ENCODE measurements around the gene SPDL1. TPM values are rescaled to one million over a fixed set of nuclear protein-coding genes. Genes with fewer than 3 reads are reported as not detected.

Gene SPDL1
- total RNA-seq, 1 experiment from 2014 or later = 29.9 TPM

DNA sequence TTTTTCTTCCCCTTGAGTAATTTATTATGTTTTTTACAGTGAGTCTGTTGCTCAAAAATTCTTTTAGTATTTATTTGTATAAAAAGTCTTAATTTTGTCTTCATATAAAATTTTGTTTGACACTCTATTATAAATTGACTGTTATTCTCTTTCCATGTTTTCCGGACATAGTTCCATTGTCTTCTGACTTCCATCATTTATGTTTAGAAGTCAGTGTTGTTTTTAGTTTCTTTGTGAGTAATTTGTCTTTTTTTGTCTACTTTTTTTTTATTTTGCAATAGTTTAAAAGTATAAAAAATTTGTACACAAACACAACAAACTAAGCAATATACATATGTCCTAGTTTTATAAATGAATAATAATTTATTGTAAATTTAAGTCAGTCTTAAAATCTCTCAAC is 25.7 kb upstream of the SPDL1 start:
- no peaks in the 10 kb centered on the region for H4K20me1 ChIP-seq (ENCODE audit: low read length)
- H3K27ac ChIP-seq (ENCODE audit: low read length) = no peak overlapping the region
- H3K4me3 ChIP-seq (ENCODE audit: low read length) = no peak overlapping the region
- H3K9me3 ChIP-seq (ENCODE audit: low read length) = peaks cover 4% of the 10 kb centered on the region; the same call in 1 of the 2 replicates
- H3K79me2 ChIP-seq (ENCODE audit: low read length) = no peaks in the 10 kb centered on the region
- H3K9me2 ChIP-seq (replicated peaks; ENCODE audit: low read length) = no peaks in the 10 kb centered on the region
- TF ChIP-seq EZH2phosphoT487 (IDR thresholded peaks at IDR 0.05; ENCODE audit: borderline replicate concordance, low read length) = no peak
- TF ChIP-seq, protein P1, sequence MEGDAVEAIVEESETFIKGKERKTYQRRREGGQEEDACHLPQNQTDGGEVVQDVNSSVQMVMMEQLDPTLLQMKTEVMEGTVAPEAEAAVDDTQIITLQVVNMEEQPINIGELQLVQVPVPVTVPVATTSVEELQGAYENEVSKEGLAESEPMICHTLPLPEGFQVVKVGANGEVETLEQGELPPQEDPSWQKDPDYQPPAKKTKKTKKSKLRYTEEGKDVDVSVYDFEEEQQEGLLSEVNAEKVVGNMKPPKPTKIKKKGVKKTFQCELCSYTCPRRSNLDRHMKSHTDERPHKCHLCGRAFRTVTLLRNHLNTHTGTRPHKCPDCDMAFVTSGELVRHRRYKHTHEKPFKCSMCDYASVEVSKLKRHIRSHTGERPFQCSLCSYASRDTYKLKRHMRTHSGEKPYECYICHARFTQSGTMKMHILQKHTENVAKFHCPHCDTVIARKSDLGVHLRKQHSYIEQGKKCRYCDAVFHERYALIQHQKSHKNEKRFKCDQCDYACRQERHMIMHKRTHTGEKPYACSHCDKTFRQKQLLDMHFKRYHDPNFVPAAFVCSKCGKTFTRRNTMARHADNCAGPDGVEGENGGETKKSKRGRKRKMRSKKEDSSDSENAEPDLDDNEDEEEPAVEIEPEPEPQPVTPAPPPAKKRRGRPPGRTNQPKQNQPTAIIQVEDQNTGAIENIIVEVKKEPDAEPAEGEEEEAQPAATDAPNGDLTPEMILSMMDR (conservative IDR thresholded peaks at IDR 0.05; ENCODE audit: low read depth, low read length) = no peak
- TF ChIP-seq EZH2 (IDR thresholded peaks at IDR 0.05; ENCODE audit: low read length, unreplicated experiment) = no peak
- H3K4me2 ChIP-seq (ENCODE audit: low read length) = no peak overlapping the region
- H3K36me3 ChIP-seq (ENCODE audit: low read depth, low read length) = no peaks in the 10 kb centered on the region
- DNase-seq (no peak), ATAC-seq (no peak)
- ChIA-PET POLR2A (ENCODE audit: unreplicated experiment) (no interaction called here), CTCF (no interaction called here)
- intact Hi-C loops (cut with micrococcal nuclease) = no loop called here
- no peaks in the 10 kb centered on the region for H3F3A ChIP-seq (ENCODE audit: low read length, unreplicated experiment)
- H3K4me1 ChIP-seq (ENCODE audit: insufficient read depth, low read length) = no peaks in the 10 kb centered on the region
- BruUV-seq (replicated peaks) = no TSS peak
- peaks cover 24% of the 10 kb centered on the region; the same call in 1 of the 2 replicates for H3K27me3 ChIP-seq (ENCODE audit: low read length)
- no peak overlapping the region for H3K9ac ChIP-seq (ENCODE audit: low read length)
- no peak overlapping the region for H2AFZ ChIP-seq (ENCODE audit: low read length)

GRCh38 chr5:169561893-169562292 is 21.7 kb upstream of the SPDL1 start:
- ATAC-seq = no peak
- Histone ChIP-seq H3K4me3 (ENCODE audit: low read length) (no peak overlapping the region), H3F3A (ENCODE audit: low read length, unreplicated experiment) (no peaks in the 10 kb centered on the region), H3K36me3 (ENCODE audit: low read depth, low read length) (no peaks in the 10 kb centered on the region), H3K27me3 (ENCODE audit: low read length) (peaks cover 36% of the 10 kb centered on the region; the same call in 1 of the 2 replicates), H4K20me1 (ENCODE audit: low read length) (no peaks in the 10 kb centered on the region), H3K4me1 (ENCODE audit: insufficient read depth, low read length) (no peaks in the 10 kb centered on the region), H3K79me2 (ENCODE audit: low read length) (no peaks in the 10 kb centered on the region), H3K9me2 (replicated peaks; ENCODE audit: low read length) (no peaks in the 10 kb centered on the region), H3K9me3 (ENCODE audit: low read length) (peaks cover 4% of the 10 kb centered on the region; the same call in 1 of the 2 replicates), H3K27ac (ENCODE audit: low read length) (no peak overlapping the region), H3K9ac (ENCODE audit: low read length) (no peak overlapping the region), H2AFZ (ENCODE audit: low read length) (no peak overlapping the region), H3K4me2 (ENCODE audit: low read length) (no peak overlapping the region)
- TF ChIP-seq, protein P1 (conservative IDR thresholded peaks at IDR 0.05; ENCODE audit: low read depth, low read length) = no peak
- TF ChIP-seq EZH2 (IDR thresholded peaks at IDR 0.05; ENCODE audit: low read length, unreplicated experiment) (no peak), EZH2phosphoT487 (IDR thresholded peaks at IDR 0.05; ENCODE audit: borderline replicate concordance, low read length) (no peak)
- DNase-seq = no peak
- intact Hi-C loops (cut with micrococcal nuclease) = no loop called here
- CTCF ChIA-PET = no interaction called here
- no TSS peak for BruUV-seq (replicated peaks)
- POLR2A ChIA-PET (ENCODE audit: unreplicated experiment) = no interaction called here

GRCh38 chr5:169563369-169563768 is 20.2 kb upstream of the SPDL1 start:
- intact Hi-C loops (cut with micrococcal nuclease) = no loop called here
- ChIA-PET POLR2A (ENCODE audit: unreplicated experiment) (no interaction called here), CTCF (interaction anchor here (0.6 kb wide), 1 partner anchor 507 kb away, joined by 3 read pairs; no protein-coding TSS in a partner anchor)
- Histone ChIP-seq H4K20me1 (ENCODE audit: low read length) (no peaks in the 10 kb centered on the region), H3K4me1 (ENCODE audit: insufficient read depth, low read length) (no peaks in the 10 kb centered on the region), H3F3A (ENCODE audit: low read length, unreplicated experiment) (no peaks in the 10 kb centered on the region), H3K79me2 (ENCODE audit: low read length) (no peaks in the 10 kb centered on the region), H3K9me2 (replicated peaks; ENCODE audit: low read length) (no peaks in the 10 kb centered on the region), H3K9ac (ENCODE audit: low read length) (no peak overlapping the region), H3K27ac (ENCODE audit: low read length) (no peak overlapping the region), H3K27me3 (ENCODE audit: low read length) (peaks cover 36% of the 10 kb centered on the region; the same call in 1 of the 2 replicates), H3K4me2 (ENCODE audit: low read length) (no peak overlapping the region), H2AFZ (ENCODE audit: low read length) (no peak overlapping the region), H3K4me3 (ENCODE audit: low read length) (no peak overlapping the region), H3K9me3 (ENCODE audit: low read length) (peaks cover 4% of the 10 kb centered on the region; the same call in 1 of the 2 replicates), H3K36me3 (ENCODE audit: low read depth, low read length) (no peaks in the 10 kb centered on the region)
- TF ChIP-seq, protein P1 (conservative IDR thresholded peaks at IDR 0.05; ENCODE audit: low read depth, low read length) = no peak
- TF ChIP-seq EZH2phosphoT487 (IDR thresholded peaks at IDR 0.05; ENCODE audit: borderline replicate concordance, low read length) (no peak), EZH2 (IDR thresholded peaks at IDR 0.05; ENCODE audit: low read length, unreplicated experiment) (no peak)
- no TSS peak for BruUV-seq (replicated peaks)
- ATAC-seq = no peak
- no peak for DNase-seq
